Sigmoid colon (tissue), 7 donors: ENCODE data around the gene RNASE3. TPM values are rescaled to one million over a fixed set of nuclear protein-coding genes. Genes with fewer than 3 reads are reported as not detected.

Experiments used
- DNase-seq: peaks from one replicate; pipeline ENCODE4 v3.0.0-alpha.2; 2019
- H3K27ac ChIP-seq, 4 donors: fragments of 200-600 bp; sonication (generic); one replicate each; pipeline ENCODE4 v1.5.1; 2016 to 2019; ENCODE audit warnings: mild to moderate bottlenecking in 1 of 4
- H3K27me3 ChIP-seq, 3 donors: fragments of 200-600 bp; sonication (generic); one replicate each; pipeline ENCODE4 v1.5.1; 2019; ENCODE audit warnings: mild to moderate bottlenecking in 1 of 3
- H3K36me3 ChIP-seq, 4 donors: fragments of 200-600 bp; sonication (generic); one replicate each; pipeline ENCODE4 v1.5.1; 2016 to 2019
- H3K4me1 ChIP-seq, 4 donors: fragments of 200-600 bp; sonication (generic); one replicate each; pipeline ENCODE4 v1.5.1; 2017 to 2019
- H3K4me3 ChIP-seq, 4 donors: fragments of 200-600 bp; sonication (generic); one replicate each; pipeline ENCODE4 v1.5.1; 2017 to 2019; ENCODE audit warnings: mild to moderate bottlenecking in 2 of 4, moderate library complexity in 1 of 4
- H3K9me3 ChIP-seq, 4 donors: fragments of 200-600 bp in 3 of 4; sonication (generic) in 3 of 4; one replicate each; pipeline versions ENCODE4 v1.5.1 to v1.6.1; 2013 to 2019
- EP300 ChIP-seq, 4 donors: sonication (generic); formaldehyde crosslinking; IDR thresholded peaks; one replicate each; pipeline ENCODE4 v1.6.1; 2017; ENCODE audit warnings: antibody characterized with exemption in 4 of 4
- POLR2A ChIP-seq, 2 donors: fragments of 450-650 bp; IDR thresholded peaks; one replicate each; pipeline ENCODE4 v1.6.1; 2016; ENCODE audit warnings: antibody characterized with exemption in 2 of 2, mild to moderate bottlenecking in 2 of 2, moderate library complexity in 2 of 2
- POLR2AphosphoS5 ChIP-seq, 4 donors: sonication (generic); formaldehyde crosslinking; IDR thresholded peaks; one replicate each; pipeline ENCODE4 v1.6.1; 2017; ENCODE audit warnings: antibody characterized with exemption in 4 of 4
- WGBS, 2 donors: extraction: QIAGEN DNeasy Blood & Tissue Kit; methylation state at CpG; one replicate each; pipeline ENCODE4 v1.1.7; 2013; 5-methylcytosine and 5-hydroxymethylcytosine counted together
- intact Hi-C: fragments of 100-400 bp; cut with DNase I; formaldehyde crosslinking; loops from one replicate; pipeline ENCODE4 v1.15.1; 2023
- polyA plus RNA-seq, 3 donors: library from polyadenylated mRNA; stranded (reverse); fragments of 200-250 nt; gene quantifications; one replicate each; pipeline ENCODE4 v1.2.3, GENCODE V29; 2013
- total RNA-seq, 4 donors: library from RNA; depleted of rRNA; stranded (reverse); fragments of >200 nt; gene quantifications; one replicate each; pipeline ENCODE4 v1.1.0, GENCODE V29; 2016
- TF ChIP-seq, protein P1 (sequence below), 4 experiments: fragments of 450-650 bp in 3 of 4; fragments of 200-600 bp in 1 of 4; IDR thresholded peaks; one replicate each; pipeline ENCODE4 v1.5.1; 2016 to 2019; ENCODE audit warnings: antibody characterized with exemption in 4 of 4, mild to moderate bottlenecking in 3 of 4, moderate library complexity in 2 of 4
- donor health status: healthy with polysubstance abuse.
- donor health status: Bipolar disorder and iron deficiency.
- donor health status: healthy.

The RNASE3 gene
- total and polyA plus RNA-seq, 7 donors: 2.6 TPM; not detected in 6

DNA sequence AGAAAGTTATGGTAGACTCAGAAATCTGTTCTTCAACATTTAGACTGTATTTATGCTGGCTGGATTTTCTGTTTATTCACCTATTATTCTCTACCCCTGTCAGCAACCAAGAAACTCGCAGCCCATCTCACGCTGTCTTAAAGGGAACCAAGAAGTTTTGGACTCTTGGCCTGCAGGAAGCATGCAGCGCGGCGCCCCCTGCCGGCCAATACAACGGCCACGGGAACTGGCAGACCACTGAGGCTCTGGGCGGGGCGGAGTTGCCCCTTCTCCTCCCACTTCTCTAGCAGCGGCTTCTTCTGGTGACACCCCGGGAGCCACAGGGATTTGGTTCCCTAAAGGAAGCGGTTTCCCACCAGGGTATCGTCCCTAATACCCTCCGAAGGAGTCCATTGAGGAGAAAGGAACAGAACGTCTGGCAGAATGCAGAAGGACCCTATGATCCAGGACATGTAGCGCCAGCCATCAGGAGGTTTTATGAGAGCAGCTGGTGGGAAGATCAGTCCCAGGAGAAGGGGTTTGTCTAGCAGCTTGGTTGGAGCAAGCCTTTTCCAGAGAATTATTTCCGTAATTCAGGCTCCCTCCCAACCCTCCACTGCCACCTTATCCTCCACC lies 43.1 kb downstream of the RNASE3 start:
- H3K36me3 ChIP-seq: no peaks in the 10 kb centered on the region
- intact Hi-C loops: no loop called here
- no peak for DNase-seq
- no peak overlapping the region for H3K4me3 ChIP-seq
- no peaks in the 10 kb centered on the region for H3K9me3 ChIP-seq
- no peak for TF ChIP-seq POLR2AphosphoS5 (IDR thresholded peaks at IDR 0.05)
- TF ChIP-seq, protein P1, sequence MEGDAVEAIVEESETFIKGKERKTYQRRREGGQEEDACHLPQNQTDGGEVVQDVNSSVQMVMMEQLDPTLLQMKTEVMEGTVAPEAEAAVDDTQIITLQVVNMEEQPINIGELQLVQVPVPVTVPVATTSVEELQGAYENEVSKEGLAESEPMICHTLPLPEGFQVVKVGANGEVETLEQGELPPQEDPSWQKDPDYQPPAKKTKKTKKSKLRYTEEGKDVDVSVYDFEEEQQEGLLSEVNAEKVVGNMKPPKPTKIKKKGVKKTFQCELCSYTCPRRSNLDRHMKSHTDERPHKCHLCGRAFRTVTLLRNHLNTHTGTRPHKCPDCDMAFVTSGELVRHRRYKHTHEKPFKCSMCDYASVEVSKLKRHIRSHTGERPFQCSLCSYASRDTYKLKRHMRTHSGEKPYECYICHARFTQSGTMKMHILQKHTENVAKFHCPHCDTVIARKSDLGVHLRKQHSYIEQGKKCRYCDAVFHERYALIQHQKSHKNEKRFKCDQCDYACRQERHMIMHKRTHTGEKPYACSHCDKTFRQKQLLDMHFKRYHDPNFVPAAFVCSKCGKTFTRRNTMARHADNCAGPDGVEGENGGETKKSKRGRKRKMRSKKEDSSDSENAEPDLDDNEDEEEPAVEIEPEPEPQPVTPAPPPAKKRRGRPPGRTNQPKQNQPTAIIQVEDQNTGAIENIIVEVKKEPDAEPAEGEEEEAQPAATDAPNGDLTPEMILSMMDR (IDR thresholded peaks at IDR 0.05): no peak
- TF ChIP-seq POLR2A (IDR thresholded peaks at IDR 0.05): no peak
- TF ChIP-seq EP300 (IDR thresholded peaks at IDR 0.05): no peak
- H3K27ac ChIP-seq: no peak overlapping the region
- peaks cover 0 to 5% (median 0%) of the 10 kb centered on the region in 3 donors for H3K27me3 ChIP-seq
- H3K4me1 ChIP-seq: no peaks in the 10 kb centered on the region
- 61 to 80% methylated on average over 18 of the region's 18 CpGs for WGBS, 2 donors

DNA sequence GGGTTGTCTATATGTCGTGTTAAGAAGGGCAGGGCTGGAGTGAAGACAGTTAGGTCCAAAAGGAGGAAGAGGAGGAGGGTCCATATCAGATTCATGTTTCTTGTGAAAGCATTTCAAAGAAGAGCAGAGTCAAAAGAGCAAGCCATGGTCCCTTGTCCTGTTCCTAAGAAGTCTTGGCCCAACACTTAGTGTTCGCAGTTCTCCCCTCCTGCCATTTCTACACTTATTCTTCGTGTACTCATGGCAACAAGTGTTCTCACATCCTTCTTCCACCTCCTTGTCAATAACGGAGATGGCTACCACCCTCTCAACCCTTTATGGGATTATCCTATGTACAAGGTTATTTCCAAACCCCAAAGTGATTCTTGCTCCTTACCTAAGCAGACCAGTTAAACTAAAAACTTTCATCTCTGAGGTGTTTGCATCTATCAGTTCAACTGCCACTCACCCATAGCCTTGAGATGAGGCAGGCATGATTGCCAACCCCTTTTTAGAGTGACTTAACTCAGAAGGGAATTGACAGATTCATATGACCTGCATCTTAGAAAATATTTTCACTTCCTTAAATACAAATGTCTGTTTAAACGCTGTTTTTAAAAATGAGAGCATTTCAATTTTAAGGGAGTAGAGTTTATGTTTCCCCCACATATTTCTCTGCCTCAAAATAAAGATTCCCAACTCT lies 44.3 kb downstream of the RNASE3 start:
- H3K9me3 ChIP-seq: no peaks in the 10 kb centered on the region
- no peak for DNase-seq
- no peak overlapping the region for H3K4me3 ChIP-seq
- intact Hi-C loops: no loop called here
- TF ChIP-seq POLR2AphosphoS5 (IDR thresholded peaks at IDR 0.05): no peak
- no peak for TF ChIP-seq EP300 (IDR thresholded peaks at IDR 0.05)
- TF ChIP-seq POLR2A (IDR thresholded peaks at IDR 0.05): no peak
- TF ChIP-seq, protein P1 (IDR thresholded peaks at IDR 0.05): no peak
- H3K4me1 ChIP-seq: no peaks in the 10 kb centered on the region
- WGBS, 2 donors: 82 to 90% methylated on average over 5 of the region's 5 CpGs
- peaks cover 0 to 5% (median 0%) of the 10 kb centered on the region in 3 donors for H3K27me3 ChIP-seq
- no peak overlapping the region for H3K27ac ChIP-seq
- no peaks in the 10 kb centered on the region for H3K36me3 ChIP-seq

Other genes starting within 250 kb of the RNASE3 start
- not detected for gene OR6S1, start 249.7 kb upstream of the RNASE3 start, total RNA-seq
- gene OR6S1, start 249.7 kb upstream of the RNASE3 start, polyA plus RNA-seq: not detected
- 100 to 1,000 TPM in 1 of 4 donors, 10 to 100 TPM in 3; 44.0 to 138 (median 65.5) TPM for gene RNASE4, start 206.8 kb upstream of the RNASE3 start, total RNA-seq
- gene RNASE4, start 206.8 kb upstream of the RNASE3 start, polyA plus RNA-seq: 10 to 100 TPM; 11.4 to 46.3 (median 15.5) TPM
- 10 to 100 TPM; 13.3 to 44.4 (median 19.0) TPM for gene ANG, start 202.6 kb upstream of the RNASE3 start, total RNA-seq
- gene ANG, start 202.6 kb upstream of the RNASE3 start, polyA plus RNA-seq: 10 to 100 TPM; 15.5 to 28.3 (median 22.2) TPM
- not detected for gene EDDM3A, start 145.5 kb upstream of the RNASE3 start, total RNA-seq
- not detected for gene EDDM3A, start 145.5 kb upstream of the RNASE3 start, polyA plus RNA-seq
- not detected for gene EDDM3B, start 123.0 kb upstream of the RNASE3 start, total RNA-seq
- gene EDDM3B, start 123.0 kb upstream of the RNASE3 start, polyA plus RNA-seq: not detected
- 10 to 100 TPM; 10.2 to 25.0 (median 19.2) TPM for gene RNASE6, start 110.1 kb upstream of the RNASE3 start, total RNA-seq
- 10 to 100 TPM in 2 of 3 donors, 1 to 10 TPM in 1; 9.6 to 46.2 (median 45.9) TPM for gene RNASE6, start 110.1 kb upstream of the RNASE3 start, polyA plus RNA-seq
- 100 to 1,000 TPM; 148 to 581 (median 428) TPM for gene RNASE1, start 88.5 kb upstream of the RNASE3 start, total RNA-seq
- 100 to 1,000 TPM; 111 to 584 (median 192) TPM for gene RNASE1, start 88.5 kb upstream of the RNASE3 start, polyA plus RNA-seq
- gene RNASE2, start 64.1 kb downstream of the RNASE3 start, total RNA-seq: 10 to 100 TPM in 1 of 4 donors, 1 to 10 TPM in 2, not detected in 1; 2.1 to 14.3 (median 2.9) TPM
- 1 to 10 TPM in 2 of 3 donors, not detected in 1; 3.1 to 3.2 TPM for gene RNASE2, start 64.1 kb downstream of the RNASE3 start, polyA plus RNA-seq
- 100 to 1,000 TPM in 1 of 4 donors, 10 to 100 TPM in 3; 72.9 to 103 (median 90.0) TPM for gene METTL17, start 98.6 kb downstream of the RNASE3 start, total RNA-seq
- 10 to 100 TPM; 24.0 to 76.4 (median 25.2) TPM for gene METTL17, start 98.6 kb downstream of the RNASE3 start, polyA plus RNA-seq
- gene SLC39A2, start 107.9 kb downstream of the RNASE3 start, total RNA-seq: not detected
- 1 to 10 TPM in 1 of 3 donors, not detected in 2; 1.2 TPM for gene SLC39A2, start 107.9 kb downstream of the RNASE3 start, polyA plus RNA-seq
- 100 to 1,000 TPM; 184 to 276 (median 235) TPM for gene NDRG2, start 133.7 kb downstream of the RNASE3 start, total RNA-seq
- 100 to 1,000 TPM; 114 to 199 (median 141) TPM for gene NDRG2, start 133.7 kb downstream of the RNASE3 start, polyA plus RNA-seq
- gene TPPP2, start 138.8 kb downstream of the RNASE3 start, total RNA-seq: not detected
- under 1 TPM in 1 of 3 donors, not detected in 2; 0.36 TPM for gene TPPP2, start 138.8 kb downstream of the RNASE3 start, polyA plus RNA-seq
- gene RNASE13, start 143.4 kb downstream of the RNASE3 start, total RNA-seq: not detected
- not detected for gene RNASE13, start 143.4 kb downstream of the RNASE3 start, polyA plus RNA-seq
- not detected for gene RNASE7, start 151.0 kb downstream of the RNASE3 start, total RNA-seq
- under 1 TPM in 1 of 3 donors, not detected in 2; 0.10 TPM for gene RNASE7, start 151.0 kb downstream of the RNASE3 start, polyA plus RNA-seq
- gene RNASE8, start 166.4 kb downstream of the RNASE3 start, total RNA-seq: not detected
- not detected for gene RNASE8, start 166.4 kb downstream of the RNASE3 start, polyA plus RNA-seq
- gene ARHGEF40, start 178.9 kb downstream of the RNASE3 start, total RNA-seq: 10 to 100 TPM; 15.0 to 48.5 (median 17.4) TPM
- 10 to 100 TPM; 12.5 to 26.5 (median 18.0) TPM for gene ARHGEF40, start 178.9 kb downstream of the RNASE3 start, polyA plus RNA-seq
- 10 to 100 TPM; 38.2 to 89.7 (median 65.0) TPM for gene ZNF219, start 207.3 kb downstream of the RNASE3 start, total RNA-seq
- gene ZNF219, start 207.3 kb downstream of the RNASE3 start, polyA plus RNA-seq: 10 to 100 TPM; 27.6 to 52.9 (median 29.4) TPM
- gene TMEM253, start 209.7 kb downstream of the RNASE3 start, total RNA-seq: 1 to 10 TPM in 1 of 4 donors, not detected in 3; 1.1 TPM
- 10 to 100 TPM; 14.1 to 28.4 (median 14.4) TPM for gene TMEM253, start 209.7 kb downstream of the RNASE3 start, polyA plus RNA-seq